SH-SY5Y (cell line): Measurements from ENCODE around the gene CD226.

ENCODE experiments used
- GATA2 ChIP-seq: IDR thresholded peaks from 2 replicates; pipeline ENCODE4 v1.6.1; 2011; ENCODE audit warnings: mild to moderate bottlenecking, low read depth, low read length
- GATA3 ChIP-seq: IDR thresholded peaks from 2 replicates; pipeline ENCODE4 v1.6.1; 2011; ENCODE audit warnings: low read depth, mild to moderate bottlenecking, low read length, moderate library complexity

- TF ChIP-seq GATA2: no peak
- TF ChIP-seq GATA3: no peak
Measured at GRCh38 chr18:69992776-69993175, 45.1 kb upstream of the CD226 start.
